ENCODE measurements around the gene KLF11. TPM values are rescaled to one million over a fixed set of nuclear protein-coding genes. Genes with fewer than 3 reads are reported as not detected.
A peak's percentile ranks its signal among the peaks of the same experiment; 100 is the strongest.

The KLF11 gene
- total and polyA plus RNA-seq, 9 of the 15 experiments (the other 6 are each of a cell fraction or from before 2014, with no cell fraction given): 2.1 to 13.4 (median 6.5) TPM

DNA sequence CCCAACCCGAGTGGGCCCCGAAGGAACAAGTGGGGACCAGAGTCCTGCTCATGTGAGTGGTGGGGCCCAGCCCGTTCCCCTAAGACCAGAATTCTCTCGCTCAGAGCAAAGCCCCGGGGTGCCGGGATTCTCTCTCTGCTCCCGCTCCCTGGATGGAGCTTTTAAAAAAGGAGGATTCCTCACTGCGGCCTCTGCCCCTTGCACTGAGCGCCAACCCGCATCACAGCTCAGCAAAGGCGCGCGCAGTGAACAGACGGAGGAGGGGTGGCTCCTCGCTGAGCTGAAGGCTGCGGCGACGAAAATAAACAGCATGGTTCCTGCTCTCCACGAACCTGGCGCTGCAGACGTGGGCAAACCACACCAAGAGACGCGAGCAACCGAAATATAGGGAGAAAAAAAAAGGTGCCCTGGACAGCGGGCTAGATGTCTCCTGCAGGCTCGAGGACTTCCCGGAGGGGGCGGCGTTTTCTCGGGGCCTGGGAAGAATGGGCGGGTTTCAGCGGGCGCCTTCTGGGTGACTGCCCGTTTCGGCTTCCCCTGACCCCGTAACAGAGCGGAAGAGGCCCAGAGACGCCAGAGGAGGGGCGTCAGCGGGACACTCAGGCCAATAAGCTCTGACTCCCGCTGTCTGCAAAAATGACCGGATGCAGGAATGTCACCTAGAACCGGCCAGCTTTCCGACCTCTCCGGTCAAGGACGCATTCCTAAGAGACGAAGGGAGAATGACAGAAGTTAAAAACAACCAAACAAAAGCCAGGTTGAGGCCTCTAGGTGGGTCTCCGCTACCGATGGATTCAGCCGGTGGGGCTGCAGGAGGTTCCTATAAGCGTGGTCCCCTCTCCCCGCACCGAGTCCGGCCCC is 819 bp upstream of the KLF11 start (continued):
- TF ChIP-seq, protein P1, sequence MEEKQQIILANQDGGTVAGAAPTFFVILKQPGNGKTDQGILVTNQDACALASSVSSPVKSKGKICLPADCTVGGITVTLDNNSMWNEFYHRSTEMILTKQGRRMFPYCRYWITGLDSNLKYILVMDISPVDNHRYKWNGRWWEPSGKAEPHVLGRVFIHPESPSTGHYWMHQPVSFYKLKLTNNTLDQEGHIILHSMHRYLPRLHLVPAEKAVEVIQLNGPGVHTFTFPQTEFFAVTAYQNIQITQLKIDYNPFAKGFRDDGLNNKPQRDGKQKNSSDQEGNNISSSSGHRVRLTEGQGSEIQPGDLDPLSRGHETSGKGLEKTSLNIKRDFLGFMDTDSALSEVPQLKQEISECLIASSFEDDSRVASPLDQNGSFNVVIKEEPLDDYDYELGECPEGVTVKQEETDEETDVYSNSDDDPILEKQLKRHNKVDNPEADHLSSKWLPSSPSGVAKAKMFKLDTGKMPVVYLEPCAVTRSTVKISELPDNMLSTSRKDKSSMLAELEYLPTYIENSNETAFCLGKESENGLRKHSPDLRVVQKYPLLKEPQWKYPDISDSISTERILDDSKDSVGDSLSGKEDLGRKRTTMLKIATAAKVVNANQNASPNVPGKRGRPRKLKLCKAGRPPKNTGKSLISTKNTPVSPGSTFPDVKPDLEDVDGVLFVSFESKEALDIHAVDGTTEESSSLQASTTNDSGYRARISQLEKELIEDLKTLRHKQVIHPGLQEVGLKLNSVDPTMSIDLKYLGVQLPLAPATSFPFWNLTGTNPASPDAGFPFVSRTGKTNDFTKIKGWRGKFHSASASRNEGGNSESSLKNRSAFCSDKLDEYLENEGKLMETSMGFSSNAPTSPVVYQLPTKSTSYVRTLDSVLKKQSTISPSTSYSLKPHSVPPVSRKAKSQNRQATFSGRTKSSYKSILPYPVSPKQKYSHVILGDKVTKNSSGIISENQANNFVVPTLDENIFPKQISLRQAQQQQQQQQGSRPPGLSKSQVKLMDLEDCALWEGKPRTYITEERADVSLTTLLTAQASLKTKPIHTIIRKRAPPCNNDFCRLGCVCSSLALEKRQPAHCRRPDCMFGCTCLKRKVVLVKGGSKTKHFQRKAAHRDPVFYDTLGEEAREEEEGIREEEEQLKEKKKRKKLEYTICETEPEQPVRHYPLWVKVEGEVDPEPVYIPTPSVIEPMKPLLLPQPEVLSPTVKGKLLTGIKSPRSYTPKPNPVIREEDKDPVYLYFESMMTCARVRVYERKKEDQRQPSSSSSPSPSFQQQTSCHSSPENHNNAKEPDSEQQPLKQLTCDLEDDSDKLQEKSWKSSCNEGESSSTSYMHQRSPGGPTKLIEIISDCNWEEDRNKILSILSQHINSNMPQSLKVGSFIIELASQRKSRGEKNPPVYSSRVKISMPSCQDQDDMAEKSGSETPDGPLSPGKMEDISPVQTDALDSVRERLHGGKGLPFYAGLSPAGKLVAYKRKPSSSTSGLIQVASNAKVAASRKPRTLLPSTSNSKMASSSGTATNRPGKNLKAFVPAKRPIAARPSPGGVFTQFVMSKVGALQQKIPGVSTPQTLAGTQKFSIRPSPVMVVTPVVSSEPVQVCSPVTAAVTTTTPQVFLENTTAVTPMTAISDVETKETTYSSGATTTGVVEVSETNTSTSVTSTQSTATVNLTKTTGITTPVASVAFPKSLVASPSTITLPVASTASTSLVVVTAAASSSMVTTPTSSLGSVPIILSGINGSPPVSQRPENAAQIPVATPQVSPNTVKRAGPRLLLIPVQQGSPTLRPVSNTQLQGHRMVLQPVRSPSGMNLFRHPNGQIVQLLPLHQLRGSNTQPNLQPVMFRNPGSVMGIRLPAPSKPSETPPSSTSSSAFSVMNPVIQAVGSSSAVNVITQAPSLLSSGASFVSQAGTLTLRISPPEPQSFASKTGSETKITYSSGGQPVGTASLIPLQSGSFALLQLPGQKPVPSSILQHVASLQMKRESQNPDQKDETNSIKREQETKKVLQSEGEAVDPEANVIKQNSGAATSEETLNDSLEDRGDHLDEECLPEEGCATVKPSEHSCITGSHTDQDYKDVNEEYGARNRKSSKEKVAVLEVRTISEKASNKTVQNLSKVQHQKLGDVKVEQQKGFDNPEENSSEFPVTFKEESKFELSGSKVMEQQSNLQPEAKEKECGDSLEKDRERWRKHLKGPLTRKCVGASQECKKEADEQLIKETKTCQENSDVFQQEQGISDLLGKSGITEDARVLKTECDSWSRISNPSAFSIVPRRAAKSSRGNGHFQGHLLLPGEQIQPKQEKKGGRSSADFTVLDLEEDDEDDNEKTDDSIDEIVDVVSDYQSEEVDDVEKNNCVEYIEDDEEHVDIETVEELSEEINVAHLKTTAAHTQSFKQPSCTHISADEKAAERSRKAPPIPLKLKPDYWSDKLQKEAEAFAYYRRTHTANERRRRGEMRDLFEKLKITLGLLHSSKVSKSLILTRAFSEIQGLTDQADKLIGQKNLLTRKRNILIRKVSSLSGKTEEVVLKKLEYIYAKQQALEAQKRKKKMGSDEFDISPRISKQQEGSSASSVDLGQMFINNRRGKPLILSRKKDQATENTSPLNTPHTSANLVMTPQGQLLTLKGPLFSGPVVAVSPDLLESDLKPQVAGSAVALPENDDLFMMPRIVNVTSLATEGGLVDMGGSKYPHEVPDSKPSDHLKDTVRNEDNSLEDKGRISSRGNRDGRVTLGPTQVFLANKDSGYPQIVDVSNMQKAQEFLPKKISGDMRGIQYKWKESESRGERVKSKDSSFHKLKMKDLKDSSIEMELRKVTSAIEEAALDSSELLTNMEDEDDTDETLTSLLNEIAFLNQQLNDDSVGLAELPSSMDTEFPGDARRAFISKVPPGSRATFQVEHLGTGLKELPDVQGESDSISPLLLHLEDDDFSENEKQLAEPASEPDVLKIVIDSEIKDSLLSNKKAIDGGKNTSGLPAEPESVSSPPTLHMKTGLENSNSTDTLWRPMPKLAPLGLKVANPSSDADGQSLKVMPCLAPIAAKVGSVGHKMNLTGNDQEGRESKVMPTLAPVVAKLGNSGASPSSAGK (IDR thresholded peaks at IDR 0.05): 0 out of 2 replicates have a peak, but pooled peaks have one; percentile 34
- TF ChIP-seq XRCC4 (IDR thresholded peaks at IDR 0.05; ENCODE audit: extremely low read depth, insufficient read depth, insufficient read length) (no peak), SRSF7 (optimal IDR thresholded peaks at IDR 0.05; ENCODE audit: low read depth, low read length) (no peak), L3MBTL2 (IDR thresholded peaks at IDR 0.05) (0 out of 2 replicates have a peak, but pooled peaks have one; percentile 55), ZNF436 (CRISPR knock-in tag; IDR thresholded peaks at IDR 0.05) (peak; percentile 83), ESRRA (IDR thresholded peaks at IDR 0.05; ENCODE audit: borderline replicate concordance, low read depth) (peak; percentile 59; the same call in 1 of the 2 replicates), ATF1 (CRISPR knock-in tag; IDR thresholded peaks at IDR 0.05) (no peak), ATF1 (tag; IDR thresholded peaks at IDR 0.05) (0 out of 2 replicates have a peak, but pooled peaks have one; percentile 14), JUND (IDR thresholded peaks at IDR 0.05; ENCODE audit: borderline replicate concordance, low read depth, low read length) (0 out of 2 replicates have a peak, but pooled peaks have one; percentile 8), JUND (tag; IDR thresholded peaks at IDR 0.05; ENCODE audit: borderline replicate concordance, low read depth, low read length) (no peak), ZNF408 (CRISPR knock-in tag; IDR thresholded peaks at IDR 0.05; ENCODE audit: low read depth) (no peak)
- TF ChIP-seq, protein P2, sequence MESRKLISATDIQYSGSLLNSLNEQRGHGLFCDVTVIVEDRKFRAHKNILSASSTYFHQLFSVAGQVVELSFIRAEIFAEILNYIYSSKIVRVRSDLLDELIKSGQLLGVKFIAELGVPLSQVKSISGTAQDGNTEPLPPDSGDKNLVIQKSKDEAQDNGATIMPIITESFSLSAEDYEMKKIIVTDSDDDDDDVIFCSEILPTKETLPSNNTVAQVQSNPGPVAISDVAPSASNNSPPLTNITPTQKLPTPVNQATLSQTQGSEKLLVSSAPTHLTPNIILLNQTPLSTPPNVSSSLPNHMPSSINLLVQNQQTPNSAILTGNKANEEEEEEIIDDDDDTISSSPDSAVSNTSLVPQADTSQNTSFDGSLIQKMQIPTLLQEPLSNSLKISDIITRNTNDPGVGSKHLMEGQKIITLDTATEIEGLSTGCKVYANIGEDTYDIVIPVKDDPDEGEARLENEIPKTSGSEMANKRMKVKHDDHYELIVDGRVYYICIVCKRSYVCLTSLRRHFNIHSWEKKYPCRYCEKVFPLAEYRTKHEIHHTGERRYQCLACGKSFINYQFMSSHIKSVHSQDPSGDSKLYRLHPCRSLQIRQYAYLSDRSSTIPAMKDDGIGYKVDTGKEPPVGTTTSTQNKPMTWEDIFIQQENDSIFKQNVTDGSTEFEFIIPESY (CRISPR knock-in tag; IDR thresholded peaks at IDR 0.05): peak; percentile 92
